DND-41 (cell line): ENCODE data around the gene AP1G2.

Experiments used
- ATAC-seq: fragments of 200-7000 bp; cut with Tn5 transposase; 3 replicates; pipeline ENCODE4 v1.9.1; 2021; ENCODE audit warnings: low read depth; ENCODE audit not compliant: insufficient read depth
- DNase-seq: peaks from one replicate; pipeline ENCODE4 v3.0.0-alpha.2; 2020
- H2AFZ ChIP-seq: 2 replicates; pipeline ENCODE4 v1.6.0; 2012; ENCODE audit warnings: low read depth, low read length
- H3K27ac ChIP-seq: 2 replicates; pipeline ENCODE4 v1.5.1; 2012; ENCODE audit warnings: low read length, inconsistent platforms
- H3K27me3 ChIP-seq: fragments of 200-600 bp; sonication (generic); 2 replicates; pipeline ENCODE4 v1.6.0; 2012; ENCODE audit warnings: low read length, mild to moderate bottlenecking, inconsistent platforms; ENCODE audit not compliant: insufficient read depth, poor library complexity
- H3K36me3 ChIP-seq: 2 replicates; pipeline ENCODE4 v1.5.1; 2012; ENCODE audit warnings: low read length, inconsistent platforms; ENCODE audit not compliant: insufficient read depth
- H3K4me1 ChIP-seq: 2 replicates; pipeline ENCODE4 v1.5.1; 2012; ENCODE audit warnings: mild to moderate bottlenecking, low read length; ENCODE audit not compliant: insufficient read depth
- H3K4me2 ChIP-seq: 2 replicates; pipeline ENCODE4 v1.6.0; 2012; ENCODE audit warnings: mild to moderate bottlenecking, moderate library complexity, low read length, inconsistent platforms; ENCODE audit not compliant: insufficient read depth
- H3K4me3 ChIP-seq, 2 experiments: fragments of 200-600 bp in 1 of 2; shearing (Covaris generic) in 1 of 2; 2 replicates each; pipeline ENCODE4 v1.5.1; 2012 to 2016; ENCODE audit warnings: inconsistent platforms in 2 of 2, low read length in 2 of 2, mild to moderate bottlenecking in 2 of 2, low read depth in 1 of 2, moderate library complexity in 1 of 2
- H3K79me2 ChIP-seq: 2 replicates; pipeline ENCODE4 v1.6.0; 2012; ENCODE audit warnings: low read length, inconsistent platforms; ENCODE audit not compliant: insufficient read depth
- H3K9ac ChIP-seq: 2 replicates; pipeline ENCODE4 v1.6.0; 2012; ENCODE audit warnings: low read depth, mild to moderate bottlenecking, inconsistent platforms, low read length, moderate library complexity
- H3K9me3 ChIP-seq: 2 replicates; pipeline ENCODE4 v1.5.1; 2012; ENCODE audit warnings: low read length, moderate library complexity, mild to moderate bottlenecking, inconsistent platforms; ENCODE audit not compliant: insufficient read depth, severe bottlenecking
- H4K20me1 ChIP-seq: 2 replicates; pipeline ENCODE4 v1.6.0; 2012; ENCODE audit warnings: low read length; ENCODE audit not compliant: insufficient read depth
- EZH2 ChIP-seq: IDR thresholded peaks from 3 replicates; pipeline ENCODE4 v1.6.1; 2012; ENCODE audit warnings: borderline replicate concordance, low read depth, mild to moderate bottlenecking, moderate library complexity, low read length, inconsistent platforms; ENCODE audit not compliant: severe bottlenecking
- TF ChIP-seq, protein P1 (sequence below): IDR thresholded peaks from 2 replicates; pipeline ENCODE4 v1.5.1; 2012; ENCODE audit warnings: borderline replicate concordance, low read length, moderate library complexity, mild to moderate bottlenecking; ENCODE audit not compliant: poor library complexity, severe bottlenecking; ENCODE audit errors: extremely low read depth

The AP1G2 gene

DNA sequence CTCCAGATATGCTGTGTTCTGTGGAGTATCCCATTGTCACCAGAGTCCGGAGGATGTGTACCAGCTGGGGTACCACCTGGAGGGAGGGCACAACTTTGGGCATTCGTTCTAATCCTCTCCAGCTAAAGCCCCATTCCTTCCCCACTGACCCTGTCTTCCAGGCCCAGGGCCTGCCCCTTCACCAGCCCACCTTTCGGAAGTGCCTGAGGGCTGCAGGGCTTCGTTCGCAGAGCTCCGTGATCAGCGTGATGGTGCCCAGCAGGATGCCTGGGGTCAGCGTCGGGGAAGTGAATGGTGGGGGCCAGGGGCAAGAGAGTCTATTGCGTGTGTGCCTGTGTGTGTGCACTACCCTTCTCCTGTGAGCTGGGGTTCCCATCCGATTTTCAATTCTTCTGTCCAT lies 2.0 kb downstream of the AP1G2 start:
- H3K4me2 ChIP-seq = no peak overlapping the region

DNA sequence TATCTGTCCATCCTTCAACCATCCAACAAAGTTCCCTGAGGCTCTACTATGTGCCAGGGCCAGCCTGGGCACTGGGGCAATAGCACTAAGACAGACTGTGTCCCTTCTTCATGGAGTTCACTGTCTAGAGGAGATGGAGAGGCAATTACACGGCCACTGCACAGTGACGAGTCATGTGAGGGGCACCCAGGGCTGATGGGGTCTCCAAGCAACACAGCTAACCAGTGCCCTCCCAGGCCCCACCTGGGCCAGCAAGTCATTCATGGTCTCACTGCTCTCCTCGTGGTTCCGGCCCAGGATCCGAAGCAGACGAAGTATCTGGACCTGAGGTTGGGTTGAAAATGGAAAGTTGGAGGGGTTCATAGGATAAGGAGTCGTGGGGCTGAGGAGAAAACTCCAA lies 2.7 kb downstream of the AP1G2 start:
- TF ChIP-seq, protein P1, sequence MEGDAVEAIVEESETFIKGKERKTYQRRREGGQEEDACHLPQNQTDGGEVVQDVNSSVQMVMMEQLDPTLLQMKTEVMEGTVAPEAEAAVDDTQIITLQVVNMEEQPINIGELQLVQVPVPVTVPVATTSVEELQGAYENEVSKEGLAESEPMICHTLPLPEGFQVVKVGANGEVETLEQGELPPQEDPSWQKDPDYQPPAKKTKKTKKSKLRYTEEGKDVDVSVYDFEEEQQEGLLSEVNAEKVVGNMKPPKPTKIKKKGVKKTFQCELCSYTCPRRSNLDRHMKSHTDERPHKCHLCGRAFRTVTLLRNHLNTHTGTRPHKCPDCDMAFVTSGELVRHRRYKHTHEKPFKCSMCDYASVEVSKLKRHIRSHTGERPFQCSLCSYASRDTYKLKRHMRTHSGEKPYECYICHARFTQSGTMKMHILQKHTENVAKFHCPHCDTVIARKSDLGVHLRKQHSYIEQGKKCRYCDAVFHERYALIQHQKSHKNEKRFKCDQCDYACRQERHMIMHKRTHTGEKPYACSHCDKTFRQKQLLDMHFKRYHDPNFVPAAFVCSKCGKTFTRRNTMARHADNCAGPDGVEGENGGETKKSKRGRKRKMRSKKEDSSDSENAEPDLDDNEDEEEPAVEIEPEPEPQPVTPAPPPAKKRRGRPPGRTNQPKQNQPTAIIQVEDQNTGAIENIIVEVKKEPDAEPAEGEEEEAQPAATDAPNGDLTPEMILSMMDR = no peak
- TF ChIP-seq EZH2 = no peak
- H4K20me1 ChIP-seq = peaks cover 4% of the 10 kb centered on the region; the same call in 1 of the 2 replicates
- H3K4me1 ChIP-seq = peaks cover 33% of the 10 kb centered on the region
- DNase-seq (no peak), ATAC-seq (no peak)
- H3K27ac ChIP-seq = no peak overlapping the region
- H3K27me3 ChIP-seq = no peaks in the 10 kb centered on the region
- H3K9ac ChIP-seq = no peak overlapping the region
- H3K79me2 ChIP-seq = peaks cover 13% of the 10 kb centered on the region
- H3K4me2 ChIP-seq = no peak overlapping the region
- peaks cover 68% of the 10 kb centered on the region for H3K36me3 ChIP-seq
- H2AFZ ChIP-seq = no peak overlapping the region
- H3K9me3 ChIP-seq = no peaks in the 10 kb centered on the region
- no peak overlapping the region for H3K4me3 ChIP-seq

More for the DNA sequence above, 2.0 kb downstream of the AP1G2 start:
- TF ChIP-seq, protein P1 = no peak
- TF ChIP-seq EZH2 = no peak
- peaks cover 13% of the 10 kb centered on the region for H3K79me2 ChIP-seq
- peaks cover 33% of the 10 kb centered on the region for H3K4me1 ChIP-seq
- H3K27ac ChIP-seq = no peak overlapping the region
- no peak overlapping the region for H3K9ac ChIP-seq
- ATAC-seq (no peak), DNase-seq (no peak)
- H2AFZ ChIP-seq = no peak overlapping the region
- peaks cover 4% of the 10 kb centered on the region; the same call in 1 of the 2 replicates for H4K20me1 ChIP-seq
- H3K9me3 ChIP-seq = no peaks in the 10 kb centered on the region
- H3K4me3 ChIP-seq = no peak overlapping the region
- peaks cover 62% of the 10 kb centered on the region for H3K36me3 ChIP-seq
- H3K27me3 ChIP-seq = no peaks in the 10 kb centered on the region

DNA sequence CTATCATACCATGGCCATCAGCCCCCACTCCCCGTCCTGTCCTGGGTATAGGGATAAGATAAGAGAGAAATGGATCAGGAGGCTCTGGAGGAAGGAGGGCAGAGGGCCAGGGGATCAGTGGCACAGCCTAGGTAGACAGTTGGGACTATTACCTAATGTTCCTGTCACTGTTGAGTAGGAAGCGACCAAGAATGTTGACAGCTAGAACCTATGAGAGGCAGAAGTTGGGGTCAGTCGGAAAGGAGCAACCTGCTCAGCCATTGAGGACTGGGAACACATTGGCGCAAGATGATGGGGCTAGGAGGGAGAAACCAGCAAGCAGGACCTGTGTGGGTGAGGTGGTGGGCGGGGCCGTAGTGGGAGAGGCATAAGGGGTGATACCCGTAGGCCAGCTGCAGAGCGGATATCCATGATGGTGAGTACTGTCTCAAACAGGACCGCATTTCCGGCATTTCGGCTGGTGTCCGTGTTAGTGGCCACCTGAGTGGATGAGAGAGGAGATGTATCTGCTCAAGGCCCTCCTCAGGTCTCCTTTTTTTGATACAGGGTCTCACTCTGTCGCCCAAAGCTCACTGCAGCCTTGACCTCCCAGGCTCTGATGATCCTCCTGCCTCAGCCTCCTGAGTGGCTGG lies 3.3 kb downstream of the AP1G2 start:
- Histone ChIP-seq H3K4me1 (peaks cover 33% of the 10 kb centered on the region), H3K4me3 (no peak overlapping the region), H3K36me3 (peaks cover 74% of the 10 kb centered on the region), H3K4me2 (no peak overlapping the region), H3K27ac (no peak overlapping the region), H2AFZ (no peak overlapping the region), H3K9me3 (no peaks in the 10 kb centered on the region), H4K20me1 (peaks cover 6% of the 10 kb centered on the region; the same call in 1 of the 2 replicates), H3K79me2 (peaks cover 13% of the 10 kb centered on the region), H3K27me3 (no peaks in the 10 kb centered on the region), H3K9ac (no peak overlapping the region)
- ATAC-seq = no peak
- DNase-seq = no peak
- TF ChIP-seq, protein P1 = no peak
- TF ChIP-seq EZH2 = no peak
